Spinal cord (tissue), 10 donors: ENCODE measurements around the gene DCC. TPM values are rescaled to one million over a fixed set of nuclear protein-coding genes. Genes with fewer than 3 reads are reported as not detected.
A peak's percentile ranks its signal among the peaks of the same experiment; 100 is the strongest.

ENCODE experiments used
- DNase-seq, 6 donors: peaks; one replicate each; pipeline versions ENCODE4 v3.0.0 to v3.0.0-alpha.2; 2013 to 2015; ENCODE audit warnings: low spot score in 6 of 6, low read depth in 4 of 6
- H3K27ac ChIP-seq: one replicate; pipeline ENCODE4 v1.5.1; 2013; ENCODE audit warnings: low read depth, low read length, control low read depth
- H3K27me3 ChIP-seq: one replicate; pipeline ENCODE4 v1.6.1; 2013; ENCODE audit warnings: low read length; ENCODE audit not compliant: control insufficient read depth, insufficient read depth
- H3K36me3 ChIP-seq: one replicate; pipeline ENCODE4 v1.6.1; 2013; ENCODE audit warnings: low read length; ENCODE audit not compliant: control insufficient read depth, insufficient read depth
- H3K4me1 ChIP-seq: one replicate; pipeline ENCODE4 v1.6.1; 2013; ENCODE audit warnings: low read length; ENCODE audit not compliant: control insufficient read depth, insufficient read depth
- H3K4me3 ChIP-seq: one replicate; pipeline ENCODE4 v1.5.1; 2013; ENCODE audit warnings: low read depth, low read length, control low read depth
- H3K9me3 ChIP-seq: one replicate; pipeline ENCODE4 v1.6.1; 2013; ENCODE audit warnings: low read length; ENCODE audit not compliant: control insufficient read depth, insufficient read depth
- WGBS: methylation state at CpG from one replicate; pipeline ENCODE4 v1.1.5; 2013; ENCODE audit warnings: missing lambda C conversion rate; ENCODE audit not compliant: insufficient coverage; 5-methylcytosine and 5-hydroxymethylcytosine counted together
- polyA plus RNA-seq, 2 donors: library from polyadenylated mRNA; unstranded; fragments of 120-200 nt; gene quantifications; one replicate each; pipeline ENCODE4 v1.2.1, GENCODE V29; 2013; ENCODE audit not compliant: insufficient read length in 2 of 2
- total RNA-seq, 2 donors: library from RNA; depleted of rRNA in 1 of 2; stranded (reverse); fragments of 120-200 nt in 1 of 2; fragments of >200 nt in 1 of 2; gene quantifications; one replicate each; pipeline versions ENCODE4 v1.2.3 to v1.2.4, GENCODE V29; 2013 to 2014
- donor health status: healthy.

DCC gene
- total and polyA plus RNA-seq, 4 donors, result 13.8 to 27.3 (median 17.2) TPM

DNA sequence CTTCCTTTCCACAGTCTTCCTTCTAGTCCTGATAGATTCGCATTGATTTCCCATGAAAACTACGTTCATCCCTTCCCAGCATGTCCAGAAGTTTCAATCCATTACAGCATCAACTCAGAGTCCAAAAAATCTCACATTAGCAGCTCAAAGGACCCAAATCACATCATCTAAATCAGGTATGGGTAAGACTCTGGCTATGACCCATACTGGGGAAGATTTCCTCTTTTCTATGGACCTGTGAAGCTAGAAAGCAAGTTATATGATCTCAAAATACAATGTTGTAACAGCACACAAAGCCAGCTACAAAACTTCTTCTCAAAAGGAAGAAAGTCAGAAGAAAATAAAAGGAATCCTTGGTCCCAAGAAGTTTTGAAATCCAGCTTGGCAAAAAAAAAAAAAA, 5.7 kb upstream of the DCC start:
- H3K27me3 ChIP-seq, result no peaks in the 10 kb centered on the region
- H3K9me3 ChIP-seq, result no peaks in the 10 kb centered on the region
- 100% methylated on average over 2 of the region's 2 CpGs for WGBS
- DNase-seq, result no peak
- H3K4me1 ChIP-seq, result no peaks in the 10 kb centered on the region
- no peaks in the 10 kb centered on the region for H3K36me3 ChIP-seq
- no peak overlapping the region for H3K27ac ChIP-seq
- H3K4me3 ChIP-seq, result no peak overlapping the region

DNA sequence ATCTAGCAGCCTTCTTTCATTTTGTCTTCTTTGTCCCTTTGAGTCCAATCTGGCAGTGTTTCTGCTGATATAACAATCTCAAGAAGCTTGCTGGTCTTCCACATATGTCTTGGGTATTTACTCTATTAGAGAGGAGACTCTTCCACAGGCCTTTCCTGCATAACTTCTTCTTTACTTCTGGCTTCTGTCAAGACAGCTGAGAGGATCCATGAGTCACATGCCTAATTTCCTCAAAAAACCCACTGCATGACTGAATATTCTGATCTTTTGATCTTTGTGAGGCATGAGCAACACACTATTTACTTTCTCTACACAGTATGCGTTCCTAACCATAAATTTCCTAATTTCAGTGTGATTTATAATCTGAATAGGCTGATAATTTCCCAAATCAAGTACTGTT, 5.1 kb upstream of the DCC start:
- no peak overlapping the region for H3K27ac ChIP-seq
- H3K4me1 ChIP-seq, result peaks cover 3% of the 10 kb centered on the region
- no peak overlapping the region for H3K4me3 ChIP-seq
- H3K36me3 ChIP-seq, result no peaks in the 10 kb centered on the region
- peaks cover under 1% of the 10 kb centered on the region for H3K27me3 ChIP-seq
- H3K9me3 ChIP-seq, result no peaks in the 10 kb centered on the region
- no peak for DNase-seq
- no CpG with 5 or more reads among the region's 1 CpG for WGBS

DNA sequence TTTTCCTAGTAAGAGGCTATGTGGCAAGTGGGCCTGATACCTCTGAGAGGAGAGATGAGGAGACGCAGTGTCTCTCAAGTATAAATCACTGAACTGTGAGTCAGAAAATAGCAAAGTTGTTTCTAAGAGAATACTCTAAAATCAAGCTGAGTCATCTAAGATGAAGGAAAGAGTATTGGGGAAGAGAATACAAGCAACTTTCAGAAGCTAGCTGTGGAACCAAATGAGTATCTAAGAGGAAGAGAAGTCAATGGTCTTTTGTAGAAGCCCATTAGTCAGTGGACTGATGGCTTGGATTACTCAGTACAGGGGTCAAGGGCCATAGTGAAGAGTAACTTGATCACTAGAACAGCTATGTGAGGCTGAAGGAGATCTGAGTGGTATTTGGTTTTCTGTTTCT, 2.7 kb upstream of the DCC start:
- WGBS, result no CpG with 5 or more reads among the region's 1 CpG
- Histone ChIP-seq H3K36me3 (no peaks in the 10 kb centered on the region), H3K27me3 (peaks cover 6% of the 10 kb centered on the region)

DNA sequence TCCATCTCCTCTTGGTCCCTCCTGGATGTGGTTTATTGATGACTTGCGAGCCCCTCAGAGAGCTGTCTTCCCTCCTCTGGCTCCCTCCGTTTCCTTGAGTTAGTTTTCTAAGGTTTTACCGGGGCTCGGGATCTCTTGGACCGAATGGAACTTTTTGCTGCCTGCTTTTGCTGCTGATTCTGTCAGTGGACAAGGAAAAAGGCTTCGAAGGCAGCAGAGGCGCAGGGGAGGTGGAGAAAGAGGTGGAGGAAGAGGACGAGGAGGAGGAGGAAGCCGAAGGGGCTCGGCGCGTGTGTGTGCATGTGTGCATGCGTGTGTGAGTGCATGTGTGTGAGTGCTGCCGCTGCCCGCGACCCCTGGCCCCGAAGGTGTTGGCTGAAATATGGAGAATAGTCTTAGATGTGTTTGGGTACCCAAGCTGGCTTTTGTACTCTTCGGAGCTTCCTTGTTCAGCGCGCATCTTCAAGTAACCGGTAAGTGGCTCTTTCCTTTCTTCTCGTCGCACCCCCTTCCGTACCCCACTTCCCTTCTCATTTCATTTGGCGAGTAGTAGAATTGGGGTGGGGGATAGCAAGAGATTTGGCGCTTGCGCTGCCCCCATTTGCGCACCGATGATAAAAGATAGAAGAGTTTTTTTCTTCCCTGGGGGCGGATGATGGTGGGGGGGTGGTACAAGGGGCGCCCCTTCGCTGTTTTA, 557 bp downstream of the DCC start:
- peak overlapping the region; percentile 65 for H3K27ac ChIP-seq
- 1% methylated on average over 18 of the region's 32 CpGs for WGBS
- H3K27me3 ChIP-seq, result peaks cover 6% of the 10 kb centered on the region

More for the DNA sequence above, 2.7 kb upstream of the DCC start:
- DNase-seq, result no peak
- peaks cover 18% of the 10 kb centered on the region for H3K4me1 ChIP-seq
- H3K27ac ChIP-seq, result no peak overlapping the region
- no peak overlapping the region for H3K4me3 ChIP-seq
- no peaks in the 10 kb centered on the region for H3K9me3 ChIP-seq

DNA sequence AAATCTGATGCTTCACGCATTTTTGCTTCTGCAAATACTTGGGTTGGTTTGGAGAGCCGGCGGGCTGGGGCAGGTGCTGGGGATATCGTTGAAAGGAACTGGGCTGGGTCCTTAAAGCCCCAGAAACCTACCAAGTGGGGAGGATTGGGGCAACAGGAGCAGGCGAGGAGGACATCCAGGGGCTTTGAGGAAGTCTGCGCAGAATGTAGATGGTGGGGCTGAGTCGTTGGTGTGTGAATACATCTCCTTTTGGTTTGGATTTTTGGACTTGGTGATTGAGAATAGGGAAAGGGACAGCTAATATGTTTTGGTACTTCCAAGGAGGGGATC, 1.1 kb downstream of the DCC start:
- no peak overlapping the region for H3K27ac ChIP-seq
- WGBS, result under 1% methylated on average over 7 of the region's 7 CpGs
- H3K4me1 ChIP-seq, result peaks cover 23% of the 10 kb centered on the region
- H3K4me3 ChIP-seq, result peak overlapping the region; percentile 67
- H3K36me3 ChIP-seq, result no peaks in the 10 kb centered on the region
- peak in 3 of 6 donors; percentile 20 to 63 (median 47) for DNase-seq
- peaks cover 6% of the 10 kb centered on the region for H3K27me3 ChIP-seq
- no peaks in the 10 kb centered on the region for H3K9me3 ChIP-seq

More for the DNA sequence above, 557 bp downstream of the DCC start:
- peak overlapping the region; percentile 67 for H3K4me3 ChIP-seq
- no peaks in the 10 kb centered on the region for H3K9me3 ChIP-seq
- peaks cover 23% of the 10 kb centered on the region for H3K4me1 ChIP-seq
- DNase-seq, result peak in 3 of 6 donors; percentile 14 to 79 (median 54)
- no peaks in the 10 kb centered on the region for H3K36me3 ChIP-seq

DNA sequence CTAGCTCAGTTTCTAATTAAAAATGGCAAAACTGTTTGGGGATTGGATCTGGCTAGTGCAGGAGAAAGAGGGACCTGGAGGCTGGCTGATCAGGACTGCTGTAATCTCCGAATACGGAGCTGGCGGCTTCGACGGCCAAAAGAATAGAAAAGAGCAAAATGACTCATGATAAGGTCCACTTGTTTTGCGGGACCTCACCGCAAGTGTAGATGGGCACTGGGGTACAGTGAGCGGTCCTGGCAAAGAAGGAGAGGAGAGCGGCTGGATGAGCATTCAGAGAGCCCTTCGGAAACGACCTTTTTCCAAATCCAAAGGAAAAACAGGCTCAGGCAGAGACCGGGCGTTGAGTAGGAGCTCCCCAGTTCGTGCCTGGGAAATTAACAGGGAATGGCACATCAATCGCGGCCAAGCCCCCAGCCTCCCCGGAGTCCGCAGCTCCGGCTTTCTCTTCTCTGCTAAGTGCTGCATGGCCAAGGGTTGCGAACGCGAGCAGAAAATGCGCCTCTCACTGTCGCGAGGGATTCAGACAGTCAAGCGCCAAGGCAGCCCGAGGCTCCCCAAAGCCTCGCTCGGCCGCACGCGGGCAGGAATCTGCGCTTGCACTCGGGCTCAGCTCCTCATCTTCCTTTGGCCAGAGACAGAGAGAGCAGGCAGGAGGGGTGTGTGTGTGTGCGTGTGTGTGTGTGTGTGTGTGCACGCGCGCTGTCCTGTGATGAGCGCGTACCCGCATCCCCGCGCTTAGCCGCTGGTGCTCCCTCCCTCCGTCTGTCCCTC, 1.8 kb downstream of the DCC start:
- peak in 5 of 6 donors; percentile 53 to 90 (median 69) for DNase-seq
- Histone ChIP-seq H3K4me1 (peaks cover 23% of the 10 kb centered on the region), H3K4me3 (peak overlapping the region; percentile 67), H3K9me3 (no peaks in the 10 kb centered on the region), H3K36me3 (no peaks in the 10 kb centered on the region), H3K27ac (peak overlapping the region; percentile 6), H3K27me3 (peaks cover 6% of the 10 kb centered on the region)
- under 1% methylated on average over 28 of the region's 45 CpGs for WGBS

DNA sequence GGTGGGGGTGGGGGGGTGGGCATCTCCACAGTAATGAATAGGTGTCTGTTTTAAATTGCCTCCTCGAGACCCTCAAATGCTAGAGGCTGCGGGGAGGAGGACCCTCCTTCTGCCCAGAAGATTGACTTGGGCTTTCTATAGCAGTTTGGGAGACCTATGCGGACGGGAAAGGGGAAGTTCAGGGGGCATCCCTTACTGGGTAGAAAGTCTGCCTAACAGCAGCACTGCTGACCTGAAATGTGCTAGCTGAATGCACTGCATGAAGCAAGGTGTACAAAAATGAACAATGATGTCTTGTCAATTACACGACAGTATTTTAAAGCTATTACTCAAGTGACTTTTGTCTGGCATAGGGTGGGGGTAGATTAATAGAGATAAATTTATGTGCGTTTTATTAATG, 2.5 kb downstream of the DCC start:
- H3K4me3 ChIP-seq, result peak overlapping the region; percentile 67
- peak in 2 of 6 donors; percentile 48 to 69 for DNase-seq
- H3K27me3 ChIP-seq, result peaks cover 6% of the 10 kb centered on the region
- no peaks in the 10 kb centered on the region for H3K9me3 ChIP-seq
- peaks cover 23% of the 10 kb centered on the region for H3K4me1 ChIP-seq
- no peaks in the 10 kb centered on the region for H3K36me3 ChIP-seq
- H3K27ac ChIP-seq, result no peak overlapping the region
- WGBS, result 13% methylated on average over 3 of the region's 6 CpGs

DNA sequence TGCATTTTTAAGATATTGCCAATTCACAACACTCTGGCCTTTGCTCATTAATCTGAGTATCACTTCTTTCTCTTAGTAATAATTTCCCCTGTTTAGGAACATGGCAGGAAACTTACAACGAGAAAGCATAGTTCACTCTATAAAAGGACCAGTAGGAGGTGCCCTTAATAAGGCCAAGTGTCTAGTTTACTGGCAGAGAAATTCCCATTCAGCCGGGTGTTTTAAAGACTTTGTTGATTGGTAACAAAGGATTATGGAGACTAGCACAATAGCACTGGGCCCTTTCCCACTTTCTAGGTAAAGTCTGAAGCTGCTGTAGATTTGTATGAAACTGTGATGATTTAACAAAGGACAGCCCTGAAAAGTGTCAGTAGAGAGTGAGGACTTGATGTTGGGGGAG, 3.1 kb downstream of the DCC start:
- WGBS, result 0% methylated on average over 1 of the region's 2 CpGs
- peak in 3 of 6 donors; percentile 39 to 92 (median 73) for DNase-seq
- Histone ChIP-seq H3K4me1 (peaks cover 23% of the 10 kb centered on the region), H3K36me3 (no peaks in the 10 kb centered on the region), H3K4me3 (peak overlapping the region; percentile 67), H3K27ac (no peak overlapping the region), H3K9me3 (no peaks in the 10 kb centered on the region), H3K27me3 (peaks cover 6% of the 10 kb centered on the region)

DNA sequence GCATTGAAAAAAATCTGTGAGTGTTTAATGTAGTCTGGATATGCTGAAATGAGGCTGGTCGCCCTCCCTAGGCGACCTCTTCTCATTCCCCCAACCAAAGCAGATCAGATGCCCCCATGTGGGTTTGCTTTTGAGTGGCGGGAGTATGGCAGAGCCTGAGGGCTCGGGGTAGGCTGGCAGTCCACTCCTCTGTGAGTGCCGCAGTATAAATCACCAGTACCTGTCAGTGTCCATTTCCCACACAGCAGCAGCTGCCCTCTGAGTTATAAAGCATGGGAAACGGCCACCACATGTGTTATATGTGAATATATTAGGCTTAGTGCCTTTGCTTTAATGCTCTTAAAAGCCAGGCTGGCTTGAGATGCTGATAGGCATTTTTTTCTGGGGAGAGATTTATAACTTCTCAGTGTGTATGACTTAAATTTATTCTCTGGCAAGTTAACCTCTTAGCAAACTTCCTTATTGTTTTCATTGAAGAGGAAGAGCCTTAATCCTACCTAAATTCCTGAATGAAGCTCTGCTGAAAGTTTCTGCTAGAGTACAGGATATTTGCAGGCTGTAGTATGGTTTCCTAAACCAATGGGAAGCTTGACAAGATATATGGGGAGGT, 3.8 kb downstream of the DCC start:
- DNase-seq, result peak in 1 of 6 donors; percentile 67
- peaks cover 23% of the 10 kb centered on the region for H3K4me1 ChIP-seq
- H3K4me3 ChIP-seq, result no peak overlapping the region
- peaks cover 6% of the 10 kb centered on the region for H3K27me3 ChIP-seq
- no peak overlapping the region for H3K27ac ChIP-seq
- H3K9me3 ChIP-seq, result no peaks in the 10 kb centered on the region
- no CpG with 5 or more reads among the region's 6 CpGs for WGBS
- no peaks in the 10 kb centered on the region for H3K36me3 ChIP-seq
